Measurements from ENCODE around the gene RGL3.

Gene RGL3

DNA sequence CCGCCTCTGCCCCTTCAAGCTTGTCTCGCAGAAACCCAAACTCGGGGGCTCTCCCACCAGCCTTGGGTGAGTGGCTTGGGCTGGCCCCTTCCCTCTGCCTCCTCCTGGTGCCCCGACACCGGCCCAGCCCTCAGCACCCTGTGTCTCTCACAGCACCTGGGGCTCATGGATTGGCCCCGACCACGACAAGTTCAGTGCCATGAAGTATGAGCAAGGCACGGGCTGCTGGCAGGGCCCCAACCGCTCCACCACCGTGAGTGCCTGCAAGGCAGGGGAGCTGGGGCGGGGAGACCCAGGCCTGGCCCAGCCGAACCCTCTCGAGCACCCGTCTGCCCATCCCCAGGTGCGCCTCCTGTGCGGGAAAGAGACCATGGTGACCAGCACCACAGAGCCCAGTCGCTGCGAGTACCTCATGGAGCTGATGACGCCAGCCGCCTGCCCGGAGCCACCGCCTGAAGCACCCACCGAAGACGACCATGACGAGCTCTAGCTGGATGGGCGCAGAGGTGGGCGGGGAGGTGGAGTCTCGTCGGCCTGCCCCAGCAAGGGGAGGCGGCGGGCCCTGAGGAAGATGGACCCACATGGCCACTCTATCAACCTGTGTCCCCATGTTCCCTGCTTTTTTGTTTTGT is 29.9 kb upstream of the RGL3 start:
- Histone ChIP-seq H3K9ac (no peak overlapping the region), H3K27me3 (no peaks in the 10 kb centered on the region), H3K9me3 (no peaks in the 10 kb centered on the region), H4K20me1 (peaks cover 14% of the 10 kb centered on the region), H3K4me1 (peaks cover 16% of the 10 kb centered on the region), H3K4me3 (no peak overlapping the region), H3K27ac (no peak overlapping the region), H3K4me2 (no peak overlapping the region), H3K36me3 (peaks cover 70% of the 10 kb centered on the region)
- TF ChIP-seq Cebpa-rat (IDR thresholded peaks at IDR 0.05) = no peak

DNA sequence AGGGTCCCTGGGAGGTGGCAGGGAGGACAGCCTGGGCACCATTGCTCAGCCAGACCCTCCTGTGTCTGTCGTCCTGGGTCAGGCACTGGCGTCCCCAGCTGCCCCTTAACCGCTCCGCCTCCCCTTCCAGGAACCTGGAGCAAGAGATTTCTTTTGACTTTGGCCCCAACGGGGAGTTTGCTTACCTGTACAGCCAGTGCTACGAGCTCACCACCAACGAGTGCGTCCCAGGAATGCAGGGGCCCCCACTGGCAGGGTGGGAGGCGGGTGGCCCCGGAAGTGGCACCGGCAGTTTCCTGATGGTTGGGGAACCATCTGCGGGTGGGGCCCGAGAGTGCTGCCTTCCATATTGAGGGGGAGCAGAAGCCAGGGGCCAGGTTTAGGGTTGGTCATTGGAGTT is 29.3 kb upstream of the RGL3 start:
- Histone ChIP-seq H3K9ac (no peak overlapping the region), H3K9me3 (no peaks in the 10 kb centered on the region), H3K27me3 (no peaks in the 10 kb centered on the region), H3K36me3 (peaks cover 76% of the 10 kb centered on the region), H3K4me2 (no peak overlapping the region), H3K4me1 (peaks cover 22% of the 10 kb centered on the region), H3K27ac (no peak overlapping the region), H4K20me1 (peaks cover 20% of the 10 kb centered on the region), H3K4me3 (no peak overlapping the region)
- no peak for TF ChIP-seq Cebpa-rat (IDR thresholded peaks at IDR 0.05)

DNA sequence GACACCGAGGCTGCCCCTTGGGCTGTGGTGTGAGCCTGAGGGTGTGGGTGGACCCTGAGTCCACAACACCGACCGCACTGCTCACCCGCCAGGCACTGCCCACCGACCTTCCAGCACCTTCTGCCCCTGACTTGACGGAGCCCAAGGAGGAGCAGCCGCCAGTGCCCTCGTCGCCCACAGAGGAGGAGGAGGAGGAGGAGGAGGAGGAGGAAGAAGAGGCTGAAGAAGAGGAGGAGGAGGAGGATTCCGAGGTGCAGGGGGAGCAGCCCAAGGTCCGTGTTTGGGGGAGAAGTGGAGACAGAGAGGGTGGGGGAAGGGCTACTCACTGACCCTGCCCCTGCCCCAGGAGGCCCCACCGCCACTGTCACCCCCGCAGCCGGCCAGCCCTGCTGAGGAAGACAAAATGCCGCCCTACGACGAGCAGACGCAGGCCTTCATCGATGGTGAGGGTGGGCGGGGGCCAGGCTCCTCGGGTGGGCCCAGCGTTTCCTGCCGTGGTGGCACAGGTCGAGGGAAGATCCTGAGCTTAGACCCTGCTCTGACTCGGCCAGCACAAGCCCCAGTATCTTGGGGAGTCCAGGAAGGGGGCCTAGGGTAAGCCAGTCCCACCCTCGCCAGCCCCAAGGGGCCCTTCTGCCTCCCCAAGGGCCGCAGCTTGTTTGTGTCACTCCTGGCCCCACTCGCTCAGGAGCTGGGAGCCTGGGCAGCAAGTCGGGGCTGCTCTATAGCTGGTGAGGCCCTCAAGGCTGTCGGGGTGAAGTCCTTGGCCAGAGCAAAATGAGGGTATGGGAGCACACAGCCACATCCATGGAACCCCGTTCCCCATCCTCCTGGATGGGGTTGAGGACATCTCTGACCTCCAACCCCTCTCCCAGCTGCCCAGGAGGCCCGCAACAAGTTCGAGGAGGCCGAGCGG is 28.5 kb upstream of the RGL3 start:
- Histone ChIP-seq H4K20me1 (peaks cover 28% of the 10 kb centered on the region), H3K4me1 (peaks cover 22% of the 10 kb centered on the region), H3K9ac (no peak overlapping the region), H3K4me3 (no peak overlapping the region), H3K4me2 (no peak overlapping the region), H3K27me3 (no peaks in the 10 kb centered on the region), H3K36me3 (peaks cover 85% of the 10 kb centered on the region), H3K27ac (no peak overlapping the region), H3K9me3 (no peaks in the 10 kb centered on the region)
- no peak for TF ChIP-seq Cebpa-rat (IDR thresholded peaks at IDR 0.05)

DNA sequence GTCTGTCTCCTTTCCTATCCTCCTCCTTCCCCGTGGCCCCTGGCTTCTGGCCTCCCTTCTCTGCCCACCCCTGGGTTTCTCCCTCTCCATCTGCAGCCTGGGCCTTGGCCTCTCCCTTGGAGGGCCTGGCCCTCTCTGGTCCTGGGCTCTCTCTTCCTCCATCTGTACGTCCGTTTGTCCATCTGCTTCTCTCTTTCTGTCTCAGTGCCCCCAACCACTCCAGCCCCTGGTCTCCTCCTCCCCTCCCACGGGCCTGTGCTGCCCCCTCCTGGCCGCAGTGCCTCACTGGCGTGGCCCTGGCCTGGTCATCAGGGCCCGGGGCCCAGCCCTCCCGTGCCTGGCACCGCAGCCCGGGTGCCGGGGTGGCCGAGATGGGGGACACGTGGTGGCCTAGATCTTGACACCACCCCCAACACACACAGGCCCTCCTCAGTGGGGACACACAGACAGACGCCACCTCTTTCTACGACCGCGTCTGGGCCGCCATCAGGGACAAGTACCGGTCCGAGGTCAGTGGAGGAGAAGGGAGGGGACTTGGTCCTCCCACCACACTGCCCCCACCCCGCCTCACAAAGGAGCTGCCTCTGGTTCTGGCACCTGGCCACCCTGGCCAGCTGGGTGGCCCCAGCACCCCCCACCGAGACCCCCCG is 27.7 kb upstream of the RGL3 start:
- peaks cover 17% of the 10 kb centered on the region for H3K4me1 ChIP-seq
- no peak overlapping the region for H3K27ac ChIP-seq
- H3K4me3 ChIP-seq = no peak overlapping the region
- no peak for TF ChIP-seq Cebpa-rat (IDR thresholded peaks at IDR 0.05)
- peaks cover 37% of the 10 kb centered on the region for H4K20me1 ChIP-seq
- H3K4me2 ChIP-seq = no peak overlapping the region
- H3K9ac ChIP-seq = no peak overlapping the region
- H3K9me3 ChIP-seq = no peaks in the 10 kb centered on the region
- H3K27me3 ChIP-seq = no peaks in the 10 kb centered on the region
- peaks cover 93% of the 10 kb centered on the region for H3K36me3 ChIP-seq

DNA sequence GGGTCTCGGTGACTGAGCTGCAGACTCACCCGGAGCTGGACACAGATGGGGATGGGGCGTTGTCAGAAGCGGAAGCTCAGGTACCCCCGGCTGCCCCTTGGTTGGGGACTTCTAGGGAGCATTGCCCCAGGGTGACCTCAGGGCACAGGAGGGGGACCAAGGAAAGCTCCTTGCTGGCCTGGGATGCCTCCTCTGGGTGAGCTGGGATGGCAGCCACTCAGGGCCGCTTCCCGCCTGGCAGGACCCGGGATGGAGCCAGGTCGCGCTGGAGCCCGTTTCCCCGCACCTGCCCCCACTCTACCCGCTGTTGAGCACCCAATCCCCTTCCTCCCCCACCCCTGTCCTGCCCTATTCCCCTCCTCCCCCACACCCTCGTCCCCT is 27.1 kb upstream of the RGL3 start:
- H3K4me1 ChIP-seq = peaks cover 16% of the 10 kb centered on the region
- H3K27ac ChIP-seq = no peak overlapping the region
- no peak overlapping the region for H3K4me3 ChIP-seq
- no peak overlapping the region for H3K9ac ChIP-seq
- H4K20me1 ChIP-seq = peaks cover 42% of the 10 kb centered on the region
- no peak overlapping the region for H3K4me2 ChIP-seq
- peaks cover 98% of the 10 kb centered on the region for H3K36me3 ChIP-seq
- no peaks in the 10 kb centered on the region for H3K27me3 ChIP-seq
- no peaks in the 10 kb centered on the region for H3K9me3 ChIP-seq
- no peak for TF ChIP-seq Cebpa-rat (IDR thresholded peaks at IDR 0.05)

DNA sequence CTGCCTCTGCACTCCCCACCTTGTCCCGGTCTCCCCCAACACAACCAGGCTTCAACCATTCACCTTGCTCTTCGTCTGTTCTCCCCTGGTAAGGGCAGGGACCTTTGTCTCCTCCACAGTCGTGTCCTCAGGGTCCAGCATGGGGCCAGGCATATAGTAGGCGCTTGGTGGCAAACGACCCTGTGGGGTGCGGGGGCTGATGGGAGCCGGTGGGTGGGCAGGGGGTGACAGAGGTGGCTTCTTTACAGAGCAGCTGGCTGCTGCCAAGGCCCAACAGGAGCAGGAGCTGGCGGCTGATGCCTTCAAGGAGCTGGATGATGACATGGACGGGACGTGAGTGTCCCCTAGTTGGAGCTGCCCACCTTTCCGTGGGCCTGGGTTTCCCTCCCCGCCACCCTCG is 26.0 kb upstream of the RGL3 start:
- H3K9ac ChIP-seq = no peak overlapping the region
- H4K20me1 ChIP-seq = peaks cover 47% of the 10 kb centered on the region
- peak overlapping the region; percentile 25; the same call in 1 of the 2 replicates for H3K27ac ChIP-seq
- no peak overlapping the region for H3K4me3 ChIP-seq
- peaks cover 27% of the 10 kb centered on the region for H3K4me1 ChIP-seq
- H3K4me2 ChIP-seq = no peak overlapping the region
- H3K9me3 ChIP-seq = no peaks in the 10 kb centered on the region
- no peak for TF ChIP-seq Cebpa-rat (IDR thresholded peaks at IDR 0.05)
- H3K27me3 ChIP-seq = no peaks in the 10 kb centered on the region
- peaks cover 98% of the 10 kb centered on the region for H3K36me3 ChIP-seq

DNA sequence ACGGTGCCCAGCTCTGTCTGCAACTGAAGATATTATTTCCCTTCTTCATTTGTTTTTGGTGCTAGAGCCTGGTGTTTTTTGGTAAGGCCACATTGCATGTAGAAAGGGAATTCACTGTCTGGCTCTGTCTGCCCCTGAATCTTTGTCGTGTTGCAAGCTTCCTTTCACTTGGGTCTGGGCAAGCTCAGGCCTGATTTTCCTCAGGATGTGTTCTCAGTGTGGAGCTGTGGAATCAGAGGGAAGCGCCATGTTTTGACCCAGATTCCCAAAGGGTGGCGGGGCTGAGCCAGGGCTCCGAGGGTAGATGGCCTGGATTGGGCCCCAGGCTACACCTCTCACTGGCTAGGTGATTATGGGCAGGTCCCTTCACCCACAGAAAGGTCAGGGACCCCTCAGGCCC is 24.9 kb upstream of the RGL3 start:
- peak overlapping the region; percentile 49 for H3K9ac ChIP-seq
- peaks cover 27% of the 10 kb centered on the region for H3K4me1 ChIP-seq
- no peak overlapping the region for H3K4me3 ChIP-seq
- H3K27ac ChIP-seq = peak overlapping the region; percentile 25
- peak overlapping the region; percentile 37 for H3K4me2 ChIP-seq
- no peaks in the 10 kb centered on the region for H3K9me3 ChIP-seq
- no peaks in the 10 kb centered on the region for H3K27me3 ChIP-seq
- no peak for TF ChIP-seq Cebpa-rat (IDR thresholded peaks at IDR 0.05)
- H3K36me3 ChIP-seq = peaks cover 97% of the 10 kb centered on the region
- H4K20me1 ChIP-seq = peaks cover 47% of the 10 kb centered on the region

DNA sequence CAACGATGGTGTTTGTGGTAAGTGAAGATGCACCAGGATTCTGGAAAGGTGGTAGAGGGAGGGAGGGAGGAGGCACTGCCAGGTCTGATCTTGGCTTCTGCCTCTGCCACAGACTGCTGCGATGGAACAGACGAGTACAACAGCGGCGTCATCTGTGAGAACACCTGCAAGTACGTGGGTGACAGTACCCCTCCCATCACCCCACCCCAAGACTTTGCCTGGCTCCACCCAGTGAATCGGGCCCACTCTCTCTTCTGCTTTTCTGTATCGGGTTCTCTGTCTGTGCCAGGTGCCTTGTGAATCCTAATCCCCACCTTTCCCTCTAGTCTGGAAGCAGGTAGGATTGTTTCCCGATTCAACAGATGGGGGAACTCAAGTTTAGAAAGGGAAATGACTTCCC is 18.8 kb upstream of the RGL3 start:
- no peak overlapping the region for H3K27ac ChIP-seq
- no peaks in the 10 kb centered on the region for H3K9me3 ChIP-seq
- H3K27me3 ChIP-seq = no peaks in the 10 kb centered on the region
- no peak overlapping the region for H3K9ac ChIP-seq
- TF ChIP-seq Cebpa-rat (IDR thresholded peaks at IDR 0.05) = no peak
- no peak overlapping the region for H3K4me3 ChIP-seq
- H3K36me3 ChIP-seq = peaks cover 67% of the 10 kb centered on the region
- no peak overlapping the region for H3K4me2 ChIP-seq
- H4K20me1 ChIP-seq = peaks cover 22% of the 10 kb centered on the region
- H3K4me1 ChIP-seq = peaks cover 37% of the 10 kb centered on the region

DNA sequence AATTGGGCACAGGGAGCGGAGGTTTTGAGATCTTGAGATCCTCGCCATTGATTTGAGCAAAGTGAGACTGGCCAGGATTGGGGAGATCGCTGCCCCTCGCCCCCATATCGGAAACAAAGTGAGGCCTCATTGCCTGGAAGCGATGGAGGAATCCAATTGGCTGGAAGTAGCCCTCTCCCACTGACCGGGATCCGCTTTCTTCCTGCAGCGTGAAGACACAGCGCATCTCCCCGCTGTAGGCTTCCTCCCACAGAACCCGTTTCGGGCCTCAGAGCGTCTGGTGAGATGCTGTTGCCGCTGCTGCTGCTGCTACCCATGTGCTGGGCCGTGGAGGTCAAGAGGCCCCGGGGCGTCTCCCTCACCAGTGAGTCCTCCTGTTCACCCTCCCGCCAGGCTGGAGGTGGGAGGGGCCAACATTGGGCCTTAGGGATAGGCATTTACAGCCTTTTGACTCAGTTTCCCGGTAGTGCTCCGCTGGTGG is 16.8 kb upstream of the RGL3 start:
- H3K4me3 ChIP-seq = peak overlapping the region; percentile 82
- peaks cover 46% of the 10 kb centered on the region for H3K36me3 ChIP-seq
- H4K20me1 ChIP-seq = peaks cover 1% of the 10 kb centered on the region
- H3K27me3 ChIP-seq = no peaks in the 10 kb centered on the region
- peaks cover 32% of the 10 kb centered on the region for H3K4me1 ChIP-seq
- peak overlapping the region; percentile 93 for H3K4me2 ChIP-seq
- no peak for TF ChIP-seq Cebpa-rat (IDR thresholded peaks at IDR 0.05)
- H3K9me3 ChIP-seq = no peaks in the 10 kb centered on the region
- H3K27ac ChIP-seq = peak overlapping the region; percentile 83
- peak overlapping the region; percentile 85 for H3K9ac ChIP-seq
